ENCODE measurements around the gene COPRS.

- TF ChIP-seq CTCF (IDR thresholded peaks at IDR 0.05), result no peak
- no peak for TF ChIP-seq POLR2A (IDR thresholded peaks at IDR 0.05)
These were observed 23.5 kb upstream of the COPRS start for GRCh38 chr17:31882571-31882970.
